K562 (cell line): Measurements from ENCODE around the gene GHR. TPM values are rescaled to one million over a fixed set of nuclear protein-coding genes. Genes with fewer than 3 reads are reported as not detected.
A peak's percentile ranks its signal among the peaks of the same experiment; 100 is the strongest.

ENCODE experiments used
- BCOR ChIP-seq: fragments of 450-650 bp; IDR thresholded peaks from 2 replicates; pipeline ENCODE4 v1.6.1; 2016
- CBX3 ChIP-seq, 2 experiments: IDR thresholded peaks; 1 replicate in 1 of 2; 2 replicates in 1 of 2; pipeline ENCODE4 v1.6.1; 2012; ENCODE audit warnings: inconsistent platforms in 2 of 2, low read length in 2 of 2, borderline replicate concordance in 1 of 2, control low read depth in 1 of 2
- E2F5 ChIP-seq: sonication (generic); formaldehyde crosslinking; IDR thresholded peaks from 2 replicates; pipeline ENCODE4 v1.8.0; 2022; ENCODE audit warnings: mild to moderate bottlenecking, missing genetic modification reagents
- MAFG ChIP-seq: fragments of 450-650 bp; conservative IDR thresholded peaks from 2 replicates; pipeline ENCODE4 v1.6.1; 2016; ENCODE audit warnings: missing genetic modification characterization, missing compliant biosample characterization
- NCOA2 ChIP-seq, 2 experiments: fragments of 450-650 bp; IDR thresholded peaks; 2 replicates each; pipeline ENCODE4 v1.6.1; 2018; ENCODE audit warnings: mild to moderate bottlenecking in 2 of 2, moderate library complexity in 1 of 2; ENCODE audit not compliant: partially characterized antibody in 2 of 2
- NEUROD1 ChIP-seq: fragments of 150-350 bp; IDR thresholded peaks from 2 replicates; pipeline ENCODE4 v1.6.1; 2014; ENCODE audit warnings: borderline replicate concordance, low read length, low read depth; ENCODE audit not compliant: partially characterized antibody
- NFIC ChIP-seq: fragments of 450-650 bp; IDR thresholded peaks from 2 replicates; pipeline ENCODE4 v1.6.1; 2017; ENCODE audit warnings: mild to moderate bottlenecking, inconsistent platforms
- NR1H2 ChIP-seq: sonication (generic); formaldehyde crosslinking; IDR thresholded peaks from 2 replicates; pipeline ENCODE4 v1.4.0; 2020; ENCODE audit warnings: mild to moderate bottlenecking, missing genetic modification reagents
- RB1 ChIP-seq: fragments of 450-650 bp; IDR thresholded peaks from 2 replicates; pipeline ENCODE4 v1.6.1; 2017; ENCODE audit warnings: low read depth, mild to moderate bottlenecking
- SMARCA4 ChIP-seq: fragments of 450-650 bp; IDR thresholded peaks from 2 replicates; pipeline ENCODE4 v1.6.1; 2016
- TRIM24 ChIP-seq, 2 experiments: fragments of 450-650 bp; IDR thresholded peaks; 2 replicates each; pipeline ENCODE4 v1.6.1; 2016
- ZC3H11A ChIP-seq: IDR thresholded peaks from 2 replicates; pipeline ENCODE4 v1.6.1; 2012; ENCODE audit warnings: low read depth, low read length, improper control_type of control experiment
- ZNF316 ChIP-seq: fragments of 450-650 bp; IDR thresholded peaks from 2 replicates; pipeline ENCODE4 v1.6.1; 2016
- ZNF696 ChIP-seq: fragments of 250-450 bp; sonication (Bioruptor Pico); conservative IDR thresholded peaks from 2 replicates; pipeline ENCODE4 v1.4.0; 2020; ENCODE audit warnings: mild to moderate bottlenecking, moderate library complexity
- polyA plus RNA-seq, 8 experiments: library from polyadenylated mRNA; depleted of rRNA in 4 of 8; stranded (reverse) in 5 of 8; unstranded in 3 of 8; fragments of >200 nt; fragmentation: Nextera tagmentation in 2 of 8; fragmentation: Illumina TruSeq in 1 of 8; extraction: Ambion mirVana in 2 of 8; extraction: Trizol in 1 of 8; gene quantifications; 2 replicates each; pipeline versions ENCODE4 v1.2.1 to v1.2.3, GENCODE V29; 2011 to 2014; ENCODE audit warnings: inconsistent platforms in 1 of 8, missing spikeins in 1 of 8
- total RNA-seq, 7 experiments: library from RNA; depleted of rRNA in 6 of 7; stranded (reverse); fragments of >200 nt in 6 of 7; fragmentation: Illumina TruSeq in 2 of 7; extraction: Trizol in 2 of 7; gene quantifications; 2 replicates each; pipeline versions ENCODE4 v1.2.1 to v1.2.3, GENCODE V29; 2011 to 2021; ENCODE audit warnings: low replicate concordance in 1 of 7
- TF ChIP-seq, protein P1 (sequence below): fragments of 250-450 bp; sonication (Bioruptor Pico); IDR thresholded peaks from 2 replicates; pipeline ENCODE4 v1.4.0; 2020
- TF ChIP-seq, protein P2 (sequence below): sonication (generic); formaldehyde crosslinking; IDR thresholded peaks from 2 replicates; pipeline ENCODE4 v1.8.1; 2023; ENCODE audit warnings: mild to moderate bottlenecking, missing genetic modification reagents
- TF ChIP-seq, protein P3 (sequence below): IDR thresholded peaks from 2 replicates; pipeline ENCODE4 v1.6.1; 2011; ENCODE audit warnings: borderline replicate concordance, low read depth, mild to moderate bottlenecking, moderate library complexity, low read length; ENCODE audit not compliant: insufficient read depth, poor library complexity, severe bottlenecking

The GHR gene
- total and polyA plus RNA-seq, 9 of the 15 experiments (the other 6 are each of a cell fraction or from before 2014, with no cell fraction given), result 0.01 to 0.13 (median 0.07) TPM; not detected in 5

GRCh38 chr5:42583322-42583721 lies 160.1 kb downstream of the GHR start (continued):
- TF ChIP-seq NR1H2 (CRISPR knock-in tag) (no peak), MAFG (tag) (peak; percentile 74), CBX3 (IDR thresholded peaks at IDR 0.05; ENCODE audit: borderline replicate concordance in 1 of 2, low read length in 2 of 2) (0 out of 3 replicates have a peak, but pooled peaks of 1 of the 2 experiments have one; percentile 61), NCOA2 (IDR thresholded peaks at IDR 0.05; ENCODE audit: partially characterized antibody in 2 of 2) (no peak), ZC3H11A (0 out of 2 replicates have a peak, but pooled peaks have one; percentile 49), TRIM24 (IDR thresholded peaks at IDR 0.05) (peak; percentile 68 to 82), E2F5 (CRISPR knock-in tag) (no peak), ZNF696 (no peak), SMARCA4 (peak; percentile 57), ZNF316 (peak; percentile 91), NFIC (peak; percentile 46; the same call in 1 of the 2 replicates), BCOR (peak; percentile 64; the same call in 1 of the 2 replicates), NEUROD1 (peak; percentile 22), RB1 (peak; percentile 46; the same call in 1 of the 2 replicates)
- TF ChIP-seq, protein P1, sequence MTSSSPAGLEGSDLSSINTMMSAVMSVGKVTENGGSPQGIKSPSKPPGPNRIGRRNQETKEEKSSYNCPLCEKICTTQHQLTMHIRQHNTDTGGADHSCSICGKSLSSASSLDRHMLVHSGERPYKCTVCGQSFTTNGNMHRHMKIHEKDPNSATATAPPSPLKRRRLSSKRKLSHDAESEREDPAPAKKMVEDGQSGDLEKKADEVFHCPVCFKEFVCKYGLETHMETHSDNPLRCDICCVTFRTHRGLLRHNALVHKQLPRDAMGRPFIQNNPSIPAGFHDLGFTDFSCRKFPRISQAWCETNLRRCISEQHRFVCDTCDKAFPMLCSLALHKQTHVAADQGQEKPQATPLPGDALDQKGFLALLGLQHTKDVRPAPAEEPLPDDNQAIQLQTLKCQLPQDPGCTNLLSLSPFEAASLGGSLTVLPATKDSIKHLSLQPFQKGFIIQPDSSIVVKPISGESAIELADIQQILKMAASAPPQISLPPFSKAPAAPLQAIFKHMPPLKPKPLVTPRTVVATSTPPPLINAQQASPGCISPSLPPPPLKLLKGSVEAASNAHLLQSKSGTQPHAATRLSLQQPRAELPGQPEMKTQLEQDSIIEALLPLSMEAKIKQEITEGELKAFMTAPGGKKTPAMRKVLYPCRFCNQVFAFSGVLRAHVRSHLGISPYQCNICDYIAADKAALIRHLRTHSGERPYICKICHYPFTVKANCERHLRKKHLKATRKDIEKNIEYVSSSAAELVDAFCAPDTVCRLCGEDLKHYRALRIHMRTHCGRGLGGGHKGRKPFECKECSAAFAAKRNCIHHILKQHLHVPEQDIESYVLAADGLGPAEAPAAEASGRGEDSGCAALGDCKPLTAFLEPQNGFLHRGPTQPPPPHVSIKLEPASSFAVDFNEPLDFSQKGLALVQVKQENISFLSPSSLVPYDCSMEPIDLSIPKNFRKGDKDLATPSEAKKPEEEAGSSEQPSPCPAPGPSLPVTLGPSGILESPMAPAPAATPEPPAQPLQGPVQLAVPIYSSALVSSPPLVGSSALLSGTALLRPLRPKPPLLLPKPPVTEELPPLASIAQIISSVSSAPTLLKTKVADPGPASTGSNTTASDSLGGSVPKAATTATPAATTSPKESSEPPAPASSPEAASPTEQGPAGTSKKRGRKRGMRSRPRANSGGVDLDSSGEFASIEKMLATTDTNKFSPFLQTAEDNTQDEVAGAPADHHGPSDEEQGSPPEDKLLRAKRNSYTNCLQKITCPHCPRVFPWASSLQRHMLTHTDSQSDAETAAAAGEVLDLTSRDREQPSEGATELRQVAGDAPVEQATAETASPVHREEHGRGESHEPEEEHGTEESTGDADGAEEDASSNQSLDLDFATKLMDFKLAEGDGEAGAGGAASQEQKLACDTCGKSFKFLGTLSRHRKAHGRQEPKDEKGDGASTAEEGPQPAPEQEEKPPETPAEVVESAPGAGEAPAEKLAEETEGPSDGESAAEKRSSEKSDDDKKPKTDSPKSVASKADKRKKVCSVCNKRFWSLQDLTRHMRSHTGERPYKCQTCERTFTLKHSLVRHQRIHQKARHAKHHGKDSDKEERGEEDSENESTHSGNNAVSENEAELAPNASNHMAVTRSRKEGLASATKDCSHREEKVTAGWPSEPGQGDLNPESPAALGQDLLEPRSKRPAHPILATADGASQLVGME (CRISPR knock-in tag), result no peak
- TF ChIP-seq, protein P2, sequence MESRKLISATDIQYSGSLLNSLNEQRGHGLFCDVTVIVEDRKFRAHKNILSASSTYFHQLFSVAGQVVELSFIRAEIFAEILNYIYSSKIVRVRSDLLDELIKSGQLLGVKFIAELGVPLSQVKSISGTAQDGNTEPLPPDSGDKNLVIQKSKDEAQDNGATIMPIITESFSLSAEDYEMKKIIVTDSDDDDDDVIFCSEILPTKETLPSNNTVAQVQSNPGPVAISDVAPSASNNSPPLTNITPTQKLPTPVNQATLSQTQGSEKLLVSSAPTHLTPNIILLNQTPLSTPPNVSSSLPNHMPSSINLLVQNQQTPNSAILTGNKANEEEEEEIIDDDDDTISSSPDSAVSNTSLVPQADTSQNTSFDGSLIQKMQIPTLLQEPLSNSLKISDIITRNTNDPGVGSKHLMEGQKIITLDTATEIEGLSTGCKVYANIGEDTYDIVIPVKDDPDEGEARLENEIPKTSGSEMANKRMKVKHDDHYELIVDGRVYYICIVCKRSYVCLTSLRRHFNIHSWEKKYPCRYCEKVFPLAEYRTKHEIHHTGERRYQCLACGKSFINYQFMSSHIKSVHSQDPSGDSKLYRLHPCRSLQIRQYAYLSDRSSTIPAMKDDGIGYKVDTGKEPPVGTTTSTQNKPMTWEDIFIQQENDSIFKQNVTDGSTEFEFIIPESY (CRISPR knock-in tag), result no peak
- TF ChIP-seq, protein P3, sequence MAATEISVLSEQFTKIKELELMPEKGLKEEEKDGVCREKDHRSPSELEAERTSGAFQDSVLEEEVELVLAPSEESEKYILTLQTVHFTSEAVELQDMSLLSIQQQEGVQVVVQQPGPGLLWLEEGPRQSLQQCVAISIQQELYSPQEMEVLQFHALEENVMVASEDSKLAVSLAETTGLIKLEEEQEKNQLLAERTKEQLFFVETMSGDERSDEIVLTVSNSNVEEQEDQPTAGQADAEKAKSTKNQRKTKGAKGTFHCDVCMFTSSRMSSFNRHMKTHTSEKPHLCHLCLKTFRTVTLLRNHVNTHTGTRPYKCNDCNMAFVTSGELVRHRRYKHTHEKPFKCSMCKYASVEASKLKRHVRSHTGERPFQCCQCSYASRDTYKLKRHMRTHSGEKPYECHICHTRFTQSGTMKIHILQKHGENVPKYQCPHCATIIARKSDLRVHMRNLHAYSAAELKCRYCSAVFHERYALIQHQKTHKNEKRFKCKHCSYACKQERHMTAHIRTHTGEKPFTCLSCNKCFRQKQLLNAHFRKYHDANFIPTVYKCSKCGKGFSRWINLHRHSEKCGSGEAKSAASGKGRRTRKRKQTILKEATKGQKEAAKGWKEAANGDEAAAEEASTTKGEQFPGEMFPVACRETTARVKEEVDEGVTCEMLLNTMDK, result peak; percentile 3
